MM.1S (cell line): ENCODE data around the gene RBM12.
A peak's percentile ranks its signal among the peaks of the same experiment; 100 is the strongest.

ENCODE experiments used
- DNase-seq: peaks from one replicate; pipeline ENCODE4 v3.0.0-alpha.2; 2015
- H2AFZ ChIP-seq: fragments of 300-600 bp; sonication (generic); 2 replicates; pipeline ENCODE4 v1.6.0; 2016; ENCODE audit warnings: antibody characterized with exemption, low read length
- H3F3A ChIP-seq: fragments of 300-600 bp; sonication (generic); 2 replicates; pipeline ENCODE4 v1.6.1; 2016; ENCODE audit warnings: mild to moderate bottlenecking, antibody characterized with exemption, low read length, moderate library complexity, mixed read lengths; ENCODE audit not compliant: insufficient read depth
- H3K27ac ChIP-seq: fragments of 300-600 bp; sonication (generic); 2 replicates; pipeline ENCODE4 v1.5.1; 2016; ENCODE audit warnings: mild to moderate bottlenecking, low read length
- H3K27me3 ChIP-seq: fragments of 300-600 bp; sonication (generic); replicated peaks from 2 replicates; pipeline ENCODE4 v1.6.0; 2016; ENCODE audit warnings: low read length; ENCODE audit not compliant: insufficient read depth
- H3K36me3 ChIP-seq: fragments of 300-600 bp; sonication (generic); replicated peaks from 2 replicates; pipeline ENCODE4 v1.6.1; 2016; ENCODE audit warnings: mild to moderate bottlenecking, low read length, mixed read lengths; ENCODE audit not compliant: insufficient read depth
- H3K4me1 ChIP-seq: fragments of 300-600 bp; sonication (generic); 2 replicates; pipeline ENCODE4 v1.6.1; 2016; ENCODE audit warnings: low read length, mixed read lengths
- H3K4me2 ChIP-seq: fragments of 300-600 bp; sonication (generic); 2 replicates; pipeline ENCODE4 v1.6.0; 2016; ENCODE audit warnings: low read depth, low read length
- H3K4me3 ChIP-seq: fragments of 300-600 bp; sonication (generic); 2 replicates; pipeline ENCODE4 v1.5.1; 2016; ENCODE audit warnings: low read length, mixed read lengths
- H3K79me2 ChIP-seq: fragments of 300-600 bp; sonication (generic); 2 replicates; pipeline ENCODE4 v1.6.1; 2016; ENCODE audit warnings: mixed run types, low read length, mixed read lengths
- H3K9ac ChIP-seq: fragments of 300-600 bp; sonication (generic); 2 replicates; pipeline ENCODE4 v1.6.1; 2016; ENCODE audit warnings: low read length, mixed read lengths
- H3K9me2 ChIP-seq: fragments of 300-600 bp; sonication (generic); replicated peaks from 2 replicates; pipeline ENCODE4 v1.6.1; 2016; ENCODE audit warnings: mild to moderate bottlenecking, low read length, mixed read lengths; ENCODE audit not compliant: insufficient read depth
- H3K9me3 ChIP-seq: fragments of 300-600 bp; sonication (generic); replicated peaks from 2 replicates; pipeline ENCODE4 v1.6.1; 2016; ENCODE audit warnings: mild to moderate bottlenecking, low read length, mixed read lengths; ENCODE audit not compliant: insufficient read depth
- H4K20me1 ChIP-seq: fragments of 300-600 bp; sonication (generic); 2 replicates; pipeline ENCODE4 v1.6.1; 2016; ENCODE audit warnings: mild to moderate bottlenecking, low read length, moderate library complexity, mixed read lengths; ENCODE audit not compliant: insufficient read depth
- CTCF ChIP-seq: fragments of 300-600 bp; sonication (generic); IDR thresholded peaks from 2 replicates; pipeline ENCODE4 v1.5.1; 2016; ENCODE audit warnings: antibody characterized with exemption, low read length, mixed read lengths
- EZH2 ChIP-seq: fragments of 300-600 bp; sonication (generic); optimal IDR thresholded peaks from 2 replicates; pipeline ENCODE3; 2017; ENCODE audit warnings: low read depth, mild to moderate bottlenecking, antibody characterized with exemption, low read length, mixed read lengths
- EZH2phosphoT487 ChIP-seq: fragments of 300-600 bp; sonication (generic); IDR thresholded peaks from 2 replicates; pipeline ENCODE4 v1.6.1; 2018; ENCODE audit warnings: antibody characterized with exemption, low read length

Gene RBM12

GRCh38 chr20:35603695-35604448 is 60.8 kb downstream of the RBM12 start:
- Histone ChIP-seq H3K9me3 (no peaks in the 10 kb centered on the region), H3K27ac (no peak overlapping the region), H4K20me1 (no peaks in the 10 kb centered on the region), H3K4me2 (no peak overlapping the region), H3K36me3 (no peaks in the 10 kb centered on the region), H2AFZ (no peak overlapping the region), H3K9ac (no peak overlapping the region), H3K4me3 (no peak overlapping the region), H3K4me1 (peaks cover 29% of the 10 kb centered on the region), H3K27me3 (peaks cover 8% of the 10 kb centered on the region), H3F3A (peaks cover 2% of the 10 kb centered on the region; the same call in 1 of the 2 replicates), H3K9me2 (no peaks in the 10 kb centered on the region), H3K79me2 (no peaks in the 10 kb centered on the region)
- TF ChIP-seq EZH2phosphoT487, result no peak
- no peak for TF ChIP-seq CTCF
- no peak for TF ChIP-seq EZH2
- no peak for DNase-seq

GRCh38 chr20:35602851-35603495 is 61.7 kb downstream of the RBM12 start:
- Histone ChIP-seq H3K4me1 (peaks cover 29% of the 10 kb centered on the region), H3K9me3 (no peaks in the 10 kb centered on the region), H3K4me3 (no peak overlapping the region), H3K79me2 (no peaks in the 10 kb centered on the region), H3K9me2 (no peaks in the 10 kb centered on the region), H3K27ac (no peak overlapping the region), H2AFZ (no peak overlapping the region), H4K20me1 (no peaks in the 10 kb centered on the region), H3F3A (peaks cover 2% of the 10 kb centered on the region; the same call in 1 of the 2 replicates), H3K27me3 (peaks cover 8% of the 10 kb centered on the region), H3K4me2 (no peak overlapping the region), H3K36me3 (no peaks in the 10 kb centered on the region), H3K9ac (no peak overlapping the region)
- TF ChIP-seq EZH2 (no peak), EZH2phosphoT487 (no peak), CTCF (no peak)
- DNase-seq, result no peak

GRCh38 chr20:35601990-35602389 is 62.7 kb downstream of the RBM12 start:
- H3K4me3 ChIP-seq, result peak overlapping the region; percentile 52; the same call in 1 of the 2 replicates

More at GRCh38 chr20:35601990-35602389, 62.7 kb downstream of the RBM12 start:
- Histone ChIP-seq H3K36me3 (no peaks in the 10 kb centered on the region), H3F3A (peaks cover 2% of the 10 kb centered on the region; the same call in 1 of the 2 replicates), H3K4me1 (peaks cover 23% of the 10 kb centered on the region), H4K20me1 (no peaks in the 10 kb centered on the region), H3K9me3 (no peaks in the 10 kb centered on the region), H3K27ac (no peak overlapping the region), H3K9me2 (no peaks in the 10 kb centered on the region), H3K27me3 (peaks cover 8% of the 10 kb centered on the region), H3K9ac (no peak overlapping the region; the same call in 1 of the 2 replicates), H3K79me2 (no peaks in the 10 kb centered on the region), H3K4me2 (peak overlapping the region; percentile 95), H2AFZ (peak overlapping the region; percentile 70; the same call in 1 of the 2 replicates)
- no peak for DNase-seq
- TF ChIP-seq EZH2phosphoT487 (no peak), EZH2 (no peak), CTCF (no peak)
